Activated CD8-positive, alpha-beta memory T cell treated with anti-CD3 and anti-CD28 coated beads for 24 hours (primary cell): ENCODE results near the gene F8.
"Not testable (repeated sequence)": the region's sequence is repeated elsewhere in the genome, so short reads cannot be mapped to it uniquely, and the experiment has no call there.

Experiments
- DNase-seq: peaks from one replicate; pipeline ENCODE4 v3.0.0-alpha.2; 2020

Gene F8

DNA sequence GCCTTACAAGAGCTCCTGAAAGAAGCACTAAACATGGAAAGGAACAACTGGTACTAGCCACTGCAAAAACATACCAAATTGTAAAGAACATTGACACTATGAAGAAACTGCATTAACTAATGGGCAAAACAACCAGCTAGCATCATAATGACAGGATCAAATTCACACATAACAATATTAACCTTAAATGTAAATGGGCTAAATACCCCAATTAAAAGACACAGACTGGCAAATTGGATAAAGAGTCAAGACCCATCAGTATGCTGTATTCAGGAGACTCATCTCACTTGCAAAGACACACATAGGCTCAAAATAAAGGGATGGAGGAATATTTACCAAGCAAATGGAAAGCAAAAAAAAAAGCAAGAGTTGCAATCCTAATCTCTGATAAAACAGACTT, 154.0 kb downstream of the F8 start:
- DNase-seq: not testable (repeated sequence)

DNA sequence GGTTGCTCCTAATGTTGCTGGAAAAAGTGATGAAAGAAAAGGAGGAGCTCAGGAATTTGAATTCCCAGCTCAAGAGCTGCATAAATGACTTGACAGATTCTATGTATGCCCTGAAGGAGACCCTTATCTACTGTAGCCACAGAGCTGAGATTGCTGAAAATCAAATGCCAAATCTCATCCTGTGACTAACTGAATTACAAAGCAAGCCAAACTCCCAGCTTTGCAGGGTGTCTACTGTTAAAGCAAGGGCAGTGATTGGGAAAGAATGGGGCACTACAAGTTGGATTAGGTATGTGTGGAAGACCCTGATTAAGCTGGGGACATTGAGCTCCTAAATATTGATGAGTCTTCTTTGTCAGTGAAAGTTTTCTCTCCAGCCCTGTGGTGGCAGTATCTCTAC, 167.3 kb downstream of the F8 start:
- no peak for DNase-seq

DNA sequence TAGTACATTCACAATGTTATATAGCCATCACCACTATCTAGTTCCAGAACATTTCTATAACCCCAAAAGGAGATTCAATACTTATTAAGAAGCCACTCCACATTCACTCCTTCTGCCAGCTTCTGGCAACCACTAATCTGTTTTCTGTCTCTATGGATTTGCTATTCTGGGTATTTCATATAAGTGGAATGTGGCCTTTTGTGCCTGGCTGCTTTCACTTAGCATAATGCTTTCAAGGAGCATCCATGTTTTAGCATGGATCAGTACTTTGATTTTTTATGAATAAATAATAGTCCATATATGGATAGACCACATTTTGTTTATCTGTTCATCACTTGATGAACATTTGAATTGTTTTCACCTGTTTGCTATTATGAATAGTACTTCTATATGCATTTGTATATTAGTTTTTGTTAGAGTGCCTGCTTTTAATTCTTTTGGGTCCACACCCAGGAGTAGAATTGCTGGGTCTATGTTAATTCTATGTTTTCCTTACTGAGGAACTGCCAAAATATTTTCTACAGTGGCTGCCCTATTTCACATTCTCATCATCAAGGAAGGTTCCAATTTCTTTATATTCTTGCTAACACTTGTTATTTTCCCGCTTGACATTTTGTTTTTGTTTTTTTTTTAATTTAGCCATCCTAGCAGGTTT, 171.4 kb downstream of the F8 start:
- no peak for DNase-seq

DNA sequence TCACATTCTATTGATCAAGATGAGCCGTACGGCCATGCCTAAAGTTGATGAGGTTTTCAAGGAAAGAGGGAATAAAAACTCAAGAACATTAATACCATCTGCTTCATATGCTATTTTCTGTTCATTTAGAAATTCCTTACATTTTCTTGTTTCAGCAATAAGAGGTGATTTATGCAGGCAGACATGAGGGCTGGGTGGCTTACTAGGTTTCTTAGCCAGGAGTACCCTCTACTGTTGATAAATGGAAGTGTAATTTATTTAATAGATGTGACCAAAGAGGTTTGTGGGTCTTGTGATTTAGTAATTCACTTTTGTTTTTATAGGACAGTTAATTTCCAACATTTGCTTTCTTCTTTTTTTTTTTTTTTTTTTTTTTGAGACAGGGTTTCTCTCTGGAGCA, 181.7 kb downstream of the F8 start:
- DNase-seq: no peak

DNA sequence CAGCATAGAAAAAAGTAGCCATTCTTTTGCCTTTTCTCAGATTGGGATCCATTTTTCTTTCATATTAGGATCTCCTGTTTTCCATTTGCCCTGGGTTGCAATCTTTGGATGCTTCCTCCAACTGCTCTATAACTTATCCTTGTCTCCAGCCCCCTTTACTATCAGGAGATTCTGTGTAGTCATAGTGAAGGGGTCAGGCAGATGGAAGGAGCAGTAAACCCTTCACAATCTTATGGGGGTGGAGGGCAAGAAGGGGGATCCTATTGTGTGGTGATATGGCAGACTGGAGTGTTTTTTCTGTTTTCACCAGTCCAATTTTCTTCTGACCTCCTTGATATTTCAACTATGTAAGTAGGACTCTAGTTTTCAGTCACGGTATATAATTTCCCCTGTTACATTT, 186.4 kb downstream of the F8 start:
- DNase-seq: no peak

DNA sequence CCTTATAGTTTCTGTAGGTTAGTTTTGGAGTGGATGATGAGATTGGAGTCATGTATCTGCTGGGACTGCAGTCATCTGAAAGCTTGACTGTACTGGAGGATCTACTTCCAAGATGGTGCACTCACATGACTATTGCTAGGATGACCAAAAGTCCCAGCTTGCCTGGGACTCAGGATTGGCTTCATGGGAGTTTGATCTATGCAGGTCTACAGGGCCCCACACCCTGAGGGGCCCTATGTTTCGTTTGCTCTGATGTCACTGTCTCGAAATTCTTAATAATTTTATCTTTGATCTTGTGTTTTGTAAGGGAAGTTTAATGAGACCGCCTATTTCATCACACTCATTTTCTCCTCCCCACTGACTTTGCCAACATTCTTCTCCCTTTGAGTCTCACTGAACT, 188.0 kb downstream of the F8 start, which contains the start of gene SMIM9:
Gene SMIM9, minus strand, starts transcription at position 101 of the 400 bp plus-strand sequence. CDS start 3,806 bp downstream, outside the sequence.
- no peak for DNase-seq

DNA sequence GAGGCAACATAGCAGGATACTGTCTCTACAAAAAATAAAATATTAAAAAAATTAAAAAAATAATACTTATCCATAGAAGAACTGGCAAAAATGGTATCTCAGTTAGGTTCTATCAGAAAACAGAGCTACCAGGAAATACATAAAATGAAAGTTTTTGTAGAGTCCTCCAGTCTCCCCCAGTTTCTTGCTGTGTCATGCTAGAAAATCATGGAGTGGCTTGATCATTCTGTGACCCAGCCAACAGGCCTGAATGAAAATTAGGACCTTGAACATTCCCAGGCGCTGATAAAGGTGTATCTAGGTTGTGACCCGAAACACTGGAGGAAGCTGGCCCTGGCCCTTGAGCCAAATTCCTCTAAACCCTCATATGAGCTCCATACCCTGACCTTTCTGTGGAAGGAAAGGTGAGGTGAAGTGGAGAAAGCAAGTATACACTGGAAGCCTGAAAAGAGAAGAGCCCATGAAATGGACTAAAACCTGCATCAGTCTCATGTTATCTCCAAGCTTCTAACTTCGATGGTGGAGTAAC, 188.7 kb downstream of the F8 start:
- no peak for DNase-seq

DNA sequence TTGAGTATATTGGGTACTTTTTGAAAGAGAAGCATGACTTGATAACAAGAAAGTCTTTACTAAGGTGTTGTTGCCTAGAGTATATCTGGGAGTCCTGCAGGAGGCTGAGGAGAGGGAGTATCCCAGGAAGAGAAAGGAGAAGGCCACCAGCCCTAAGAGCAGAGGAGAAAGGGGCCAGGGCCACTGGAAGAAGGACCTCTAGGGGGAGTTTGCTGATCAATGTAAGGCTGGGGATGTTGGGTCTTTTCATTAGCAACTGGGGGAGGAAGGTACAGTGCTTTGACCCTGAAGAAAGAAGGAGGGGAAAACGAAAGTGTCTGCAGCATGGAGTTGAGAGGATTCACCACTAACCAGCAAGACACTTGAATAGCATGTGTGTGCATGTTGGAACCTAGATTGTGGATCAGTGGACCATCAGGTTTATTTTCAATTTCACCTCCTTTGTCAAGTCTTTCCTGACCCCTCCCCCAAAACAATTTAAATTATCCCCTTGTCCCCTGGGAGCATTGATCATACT, 192.5 kb downstream of the F8 start:
- DNase-seq: no peak

DNA sequence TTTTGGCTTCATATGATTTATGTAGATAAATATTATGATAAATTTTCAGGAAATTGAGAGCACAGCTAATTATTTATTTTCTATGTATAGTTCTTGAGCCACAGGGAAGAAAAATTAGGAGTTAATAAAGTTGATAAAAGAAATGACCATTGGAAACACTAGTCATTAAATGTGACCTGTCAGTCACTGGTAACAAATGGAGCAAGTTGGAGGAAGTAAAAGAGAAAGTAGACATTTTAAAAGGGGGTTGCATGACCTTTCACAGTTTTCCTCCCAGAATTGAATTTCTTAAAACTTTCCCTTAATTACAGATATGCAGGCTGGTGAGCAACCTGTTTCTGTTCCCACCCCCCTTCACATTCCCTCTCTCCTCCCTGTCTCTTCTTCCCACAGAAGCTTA, 193.4 kb downstream of the F8 start:
- DNase-seq: no peak

DNA sequence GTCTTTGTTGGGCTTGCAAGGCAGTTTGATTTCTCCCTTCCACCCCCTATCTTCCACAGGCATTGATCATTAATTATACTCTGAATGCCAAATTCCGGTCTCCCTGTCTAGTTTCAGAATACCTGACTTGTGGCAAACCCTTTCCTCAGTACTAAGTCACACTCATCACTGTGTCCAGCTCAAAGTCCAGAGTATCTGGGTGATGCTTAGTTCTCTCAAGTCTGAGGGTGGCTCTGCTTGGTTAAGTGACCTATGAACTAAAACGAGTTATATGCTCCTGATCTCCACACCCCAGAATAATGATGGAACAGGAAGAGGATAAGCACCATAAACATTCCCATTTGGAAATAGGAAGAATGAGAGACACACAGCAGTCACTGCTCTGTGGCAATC, 194.5 kb downstream of the F8 start:
- DNase-seq: no peak

DNA sequence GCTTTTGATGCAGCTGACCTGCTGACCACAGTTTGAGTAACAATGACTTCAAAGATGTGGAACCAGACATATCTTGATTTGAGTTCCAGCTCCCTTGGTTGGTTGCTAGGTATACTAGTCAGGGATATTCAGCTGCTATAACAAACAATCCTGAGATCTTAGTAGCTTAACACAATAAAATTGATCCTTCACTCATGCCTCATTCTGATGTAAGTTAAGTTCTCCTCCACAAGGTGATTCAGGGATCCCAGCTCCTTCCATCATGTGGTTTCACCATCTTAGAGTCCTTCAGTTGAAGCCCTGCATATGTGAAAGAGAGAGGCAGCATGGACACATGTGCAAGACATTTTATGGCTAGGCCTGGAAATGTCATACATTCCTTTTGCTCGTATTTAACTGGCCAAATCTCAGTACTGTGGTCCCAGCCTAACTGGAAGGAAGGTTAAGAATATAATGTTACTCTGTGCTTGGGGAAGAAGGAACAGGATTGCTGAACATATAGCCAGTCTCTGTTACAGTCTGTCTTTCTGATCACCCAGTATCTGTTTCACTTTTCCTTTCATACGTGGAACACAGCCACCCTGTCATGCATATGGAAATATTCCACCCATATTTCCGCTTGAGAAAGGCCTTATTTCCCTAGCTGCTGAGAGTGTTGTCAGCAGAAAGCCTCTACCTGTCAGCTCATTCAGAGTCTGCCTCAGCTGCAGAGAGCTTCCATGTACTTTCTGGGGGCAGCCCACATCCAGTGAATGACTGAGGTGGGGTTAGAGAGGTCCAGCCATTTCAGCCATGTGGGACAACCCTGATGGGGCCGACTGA, 195.1 kb downstream of the F8 start:
- DNase-seq: no peak

DNA sequence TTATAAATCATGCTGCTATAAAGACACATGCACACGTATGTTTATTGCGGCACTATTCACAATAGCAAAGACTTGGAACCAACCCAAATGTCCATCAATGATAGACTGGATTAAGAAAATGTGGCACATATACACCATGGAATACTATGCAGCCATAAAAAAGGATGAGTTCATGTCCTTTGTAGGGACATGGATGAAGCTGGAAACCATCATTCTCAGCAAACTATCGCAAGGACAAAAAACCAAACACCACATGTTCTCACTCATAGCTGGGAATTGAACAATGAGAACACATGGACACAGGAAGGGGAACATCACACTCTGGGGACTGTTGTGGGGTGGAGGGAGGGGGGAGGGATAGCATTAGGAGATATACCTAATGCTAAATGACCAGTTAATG, 196.9 kb downstream of the F8 start:
- not testable (repeated sequence) for DNase-seq

DNA sequence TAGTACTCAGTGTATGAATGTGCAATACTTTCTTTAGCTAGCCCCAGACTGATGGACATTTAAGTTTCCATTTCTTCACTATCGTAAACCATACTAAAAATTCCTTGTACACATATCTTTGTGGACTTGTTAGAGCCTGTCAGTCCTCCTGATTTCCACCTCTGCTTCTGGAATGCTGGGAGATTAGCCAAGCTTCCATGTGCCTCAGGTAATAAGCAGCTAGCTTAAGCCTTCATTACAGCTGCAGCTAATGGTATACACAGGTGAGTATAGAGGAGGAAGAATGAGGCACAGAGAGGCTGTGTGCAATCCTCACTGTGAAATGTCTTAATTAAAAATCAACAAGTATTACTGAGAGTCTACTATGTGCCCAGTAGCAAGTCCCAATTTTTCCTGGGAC, 197.9 kb downstream of the F8 start:
- no peak for DNase-seq

DNA sequence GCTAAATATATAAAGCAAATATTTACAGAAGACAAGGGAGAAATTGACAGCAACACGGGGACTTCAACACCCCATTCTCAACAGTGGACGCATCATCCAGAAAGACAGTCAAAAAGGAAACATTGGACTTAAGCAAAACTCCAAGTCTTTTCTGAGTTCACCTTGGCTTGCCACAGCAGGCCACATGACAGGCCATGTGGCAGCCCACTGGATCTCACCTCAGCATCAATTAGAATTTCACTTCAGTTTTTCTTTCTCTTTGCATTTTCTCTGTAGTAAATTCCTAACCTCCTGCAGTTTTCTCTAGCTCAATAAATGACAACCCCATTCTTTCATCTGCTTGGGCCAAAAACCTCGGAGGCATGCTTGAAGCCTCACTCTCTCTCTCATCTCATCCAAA, 200.5 kb downstream of the F8 start:
- no peak for DNase-seq

DNA sequence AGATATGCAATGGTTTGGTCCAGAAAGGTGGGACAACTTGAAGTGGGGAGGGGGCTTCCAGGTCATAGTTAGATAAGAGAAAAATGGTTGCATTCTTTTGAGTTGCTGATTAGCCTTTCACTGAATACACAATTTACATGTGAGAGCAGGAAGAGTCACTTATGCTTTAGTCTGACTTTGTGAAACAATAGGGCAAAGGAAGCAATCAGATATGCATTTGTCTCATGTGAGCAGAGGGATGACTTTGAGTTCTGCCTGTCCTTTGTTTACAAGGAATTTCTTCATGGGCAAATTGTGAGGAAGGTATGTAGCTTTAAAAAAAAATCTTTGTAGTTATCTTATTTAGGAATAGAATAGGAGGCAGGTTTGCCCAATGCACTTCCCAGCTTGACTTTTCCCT, 201.0 kb downstream of the F8 start:
- DNase-seq: no peak

DNA sequence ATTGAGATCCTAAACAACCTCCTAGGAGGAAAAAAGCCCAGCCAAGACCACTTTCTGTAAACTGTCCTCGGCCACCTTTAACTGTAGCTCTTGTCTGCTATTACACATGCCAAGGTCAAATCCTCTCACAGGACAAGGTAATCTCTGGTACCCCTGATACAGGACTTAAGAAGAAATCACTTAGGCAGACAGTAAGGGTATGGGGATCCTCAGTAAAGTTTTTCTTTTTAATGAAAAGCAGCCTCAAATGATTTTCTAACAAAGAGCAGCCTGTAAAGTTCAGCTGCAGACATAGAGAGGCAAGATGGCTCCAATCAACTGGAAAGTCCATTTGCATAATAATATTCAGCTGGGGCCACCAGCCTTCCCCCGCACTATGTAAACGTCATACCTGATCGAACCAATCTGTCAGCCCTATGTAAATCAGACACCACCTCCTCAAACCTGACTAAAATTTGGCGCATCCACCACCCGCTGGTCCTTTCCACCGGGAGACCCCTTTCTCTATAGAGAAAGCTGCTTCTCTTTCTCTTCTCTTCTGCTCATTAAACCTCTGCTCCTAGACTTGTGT, 202.7 kb downstream of the F8 start:
- no peak for DNase-seq

DNA sequence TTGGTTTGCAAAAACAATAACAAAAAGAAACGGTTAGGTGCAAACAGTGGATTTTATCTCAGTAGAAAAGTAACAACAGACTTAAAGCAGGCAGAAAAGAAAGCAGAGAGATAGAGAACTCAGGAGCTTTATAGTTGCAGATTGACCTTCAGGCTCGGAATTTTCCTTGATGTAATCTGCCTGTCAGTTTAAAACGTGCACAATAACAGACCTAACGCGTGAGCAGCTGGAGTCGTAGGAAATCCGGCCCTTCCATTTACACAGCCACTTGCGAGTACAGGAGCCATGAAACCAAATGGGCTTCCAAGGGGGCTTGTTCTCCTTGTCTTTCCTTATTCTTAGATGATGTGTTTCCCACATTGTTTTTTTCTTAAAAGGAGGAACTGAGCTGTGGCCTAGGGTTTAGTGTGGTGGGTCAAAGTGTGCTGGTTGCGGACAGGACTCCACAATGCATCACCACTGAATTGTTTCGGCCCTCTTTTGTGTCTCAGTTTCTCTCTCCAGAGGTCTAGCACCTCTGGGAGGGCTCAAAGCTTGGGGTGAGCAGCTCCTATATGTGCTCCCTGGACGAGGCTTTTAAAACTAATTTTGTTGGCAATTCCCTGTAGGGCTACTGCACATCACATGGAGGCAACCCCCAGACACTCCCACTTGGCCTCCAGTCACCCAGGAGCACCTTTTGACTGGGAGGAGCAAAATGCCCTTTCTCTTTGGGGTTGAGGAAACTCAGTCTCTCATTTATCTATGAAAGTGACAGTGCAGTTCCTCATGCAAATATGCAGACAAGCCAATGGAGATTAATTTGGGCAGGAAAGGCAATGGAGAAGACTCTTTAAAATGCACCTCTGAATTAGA, 203.4 kb downstream of the F8 start:
- no peak for DNase-seq

DNA sequence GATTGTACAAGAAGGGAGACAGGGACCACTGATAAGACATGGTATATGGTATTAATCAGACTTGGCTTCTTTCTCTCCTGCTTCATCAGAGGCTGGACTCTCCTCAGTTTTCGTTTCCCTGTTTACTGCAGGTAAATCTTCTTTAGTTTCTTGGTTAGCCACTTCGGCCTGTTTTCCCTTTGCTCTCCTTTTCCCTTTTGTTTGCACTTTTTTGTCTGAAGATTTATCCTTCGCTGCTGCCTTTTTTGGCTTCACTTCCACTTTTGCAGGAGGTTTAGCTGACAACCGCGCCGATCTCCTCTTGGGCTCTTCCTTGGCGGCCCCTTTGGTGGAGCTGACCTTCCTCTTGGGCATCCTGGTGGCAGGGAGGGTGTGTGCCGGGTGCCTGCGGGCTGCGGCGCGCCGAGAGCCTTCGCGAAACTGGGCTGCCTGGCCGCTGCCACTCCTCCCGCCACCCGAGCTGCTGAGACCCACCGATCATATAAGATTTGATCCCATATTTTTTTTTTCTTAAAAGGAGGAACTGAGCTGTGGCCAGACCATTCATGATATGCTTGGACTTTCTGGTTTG, 205.4 kb downstream of the F8 start:
- DNase-seq: not testable (repeated sequence)

DNA sequence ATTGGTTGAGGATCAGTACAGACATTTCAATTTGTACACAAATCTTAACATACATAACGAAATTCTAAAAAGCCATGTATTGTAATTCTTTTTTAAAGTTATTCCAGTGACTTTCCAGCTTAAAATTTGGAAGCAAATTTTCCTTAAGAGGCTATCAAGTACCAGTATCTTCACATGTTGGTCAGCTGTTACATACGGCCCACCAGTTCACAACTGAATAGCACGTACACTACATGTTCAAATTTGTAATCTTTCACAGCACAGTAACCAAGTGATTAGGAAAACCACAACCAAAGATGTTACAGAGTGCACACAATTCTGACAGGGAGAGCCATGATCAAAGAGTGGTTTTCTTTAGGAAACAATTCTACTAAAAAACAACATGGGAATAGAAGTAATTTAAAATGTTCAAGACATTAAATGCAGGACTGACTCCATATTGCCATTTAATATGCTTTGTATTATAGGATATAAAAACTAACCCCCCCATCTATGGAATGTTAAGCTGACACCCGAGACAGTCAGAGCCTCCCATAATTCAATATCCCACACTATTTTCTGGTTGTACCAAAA, 206.1 kb downstream of the F8 start:
- not testable (repeated sequence) for DNase-seq

DNA sequence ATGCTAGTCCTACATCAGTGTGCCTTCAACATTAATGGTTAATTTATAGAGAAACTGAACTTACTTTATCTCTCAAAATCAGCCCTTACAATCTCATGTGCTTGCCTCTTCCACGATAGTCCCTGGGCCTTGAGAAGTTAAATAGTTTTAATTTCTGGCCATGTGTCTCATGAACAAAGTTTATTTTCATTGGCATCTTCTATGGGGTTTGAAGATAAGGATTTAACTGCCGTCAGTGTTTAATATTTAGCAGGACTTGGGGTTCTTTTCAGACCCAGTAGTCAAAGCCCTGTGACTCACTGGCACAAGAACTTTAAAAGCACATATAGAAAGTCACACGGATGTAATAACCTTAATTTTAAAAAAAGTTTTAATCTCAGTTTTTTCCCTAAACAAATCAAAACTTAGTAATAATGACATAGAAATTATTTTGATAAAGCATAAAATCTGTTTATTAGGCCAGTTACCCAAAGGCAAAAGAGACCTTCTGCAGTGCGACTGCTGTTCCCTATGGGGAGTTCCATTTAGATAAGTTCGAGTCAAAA, 207.2 kb downstream of the F8 start:
- no peak for DNase-seq

DNA sequence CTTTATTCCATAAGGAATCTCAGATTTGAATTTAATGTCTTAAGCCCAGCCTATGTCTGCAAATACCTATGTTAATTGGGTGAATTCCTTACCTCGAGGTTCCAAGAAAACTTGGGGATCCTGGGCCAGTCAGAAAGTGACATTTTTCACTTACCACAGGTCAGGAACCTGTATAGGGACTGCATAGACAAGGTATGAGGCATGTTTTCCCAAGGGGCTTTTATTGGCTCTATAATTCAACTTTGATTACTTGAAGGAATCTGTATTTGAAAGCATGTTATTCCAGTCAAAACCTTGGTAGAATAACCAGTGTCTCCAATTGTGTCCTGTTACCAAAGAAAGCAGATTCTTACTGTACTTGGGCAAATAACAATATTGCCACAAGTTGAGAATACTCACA, 208.7 kb downstream of the F8 start:
- DNase-seq: no peak
